HepG2 (cell line): ENCODE measurements around the gene BBOX1. TPM values are rescaled to one million over a fixed set of nuclear protein-coding genes. Genes with fewer than 3 reads are reported as not detected.

Experiments used
- ATF1 ChIP-seq: IDR thresholded peaks from 2 replicates; pipeline ENCODE4 v1.6.1; 2016; ENCODE audit warnings: mild to moderate bottlenecking, control low read depth
- HDAC2 ChIP-seq: sonication (generic); formaldehyde crosslinking; IDR thresholded peaks from 2 replicates; pipeline ENCODE4 v1.4.0; 2020; ENCODE audit warnings: missing genetic modification reagents
- HMGA1 ChIP-seq: sonication (generic); formaldehyde crosslinking; conservative IDR thresholded peaks from 2 replicates; pipeline ENCODE4 v1.4.0; 2020; ENCODE audit warnings: missing genetic modification reagents
- KDM4B ChIP-seq: sonication (generic); formaldehyde crosslinking; IDR thresholded peaks from 2 replicates; pipeline ENCODE4 v1.4.0; 2020; ENCODE audit warnings: missing genetic modification reagents
- KLF6 ChIP-seq: IDR thresholded peaks from 2 replicates; pipeline ENCODE4 v1.8.0; 2016; ENCODE audit warnings: missing biosample characterization, missing genetic modification reagents
- TBX2 ChIP-seq: sonication (generic); formaldehyde crosslinking; IDR thresholded peaks from 2 replicates; pipeline ENCODE4 v1.5.0; 2020; ENCODE audit warnings: missing genetic modification reagents, mild to moderate bottlenecking, borderline replicate concordance
- TCF7 ChIP-seq: sonication (generic); IDR thresholded peaks from 2 replicates; pipeline ENCODE4 v1.6.1; 2016; ENCODE audit warnings: antibody characterized with exemption, low read depth
- ZBTB21 ChIP-seq: sonication (generic); formaldehyde crosslinking; IDR thresholded peaks from 2 replicates; pipeline ENCODE4 v1.4.0; 2020; ENCODE audit warnings: missing genetic modification reagents
- ZNF292 ChIP-seq: sonication (generic); formaldehyde crosslinking; IDR thresholded peaks from 2 replicates; pipeline ENCODE4 v1.8.1; 2022; ENCODE audit warnings: mild to moderate bottlenecking, low read depth, missing genetic modification reagents, borderline replicate concordance
- ZNF652 ChIP-seq: IDR thresholded peaks from 2 replicates; pipeline ENCODE4 v1.6.1; 2016; ENCODE audit warnings: low read depth, borderline replicate concordance
- polyA plus RNA-seq, 8 experiments: library from polyadenylated mRNA; depleted of rRNA in 3 of 8; stranded (reverse) in 7 of 8; unstranded in 1 of 8; fragments of >200 nt; fragmentation: Illumina TruSeq in 4 of 8; extraction: Trizol in 4 of 8; gene quantifications; 2 replicates each; pipeline versions ENCODE4 v1.2.1 to v1.2.3, GENCODE V29; 2011 to 2016; ENCODE audit warnings: low read depth in 4 of 8, missing spikeins in 1 of 8, mixed read lengths in 1 of 8; ENCODE audit not compliant: insufficient read depth in 1 of 8
- total RNA-seq, 5 experiments: library from RNA; depleted of rRNA; stranded (reverse); fragments of >200 nt; fragmentation: Illumina TruSeq; extraction: Trizol; gene quantifications; 2 replicates each; pipeline ENCODE4 v1.2.3, GENCODE V29; 2016; ENCODE audit warnings: low read depth in 1 of 5
- TF ChIP-seq, protein P1 (sequence below): sonication (generic); formaldehyde crosslinking; IDR thresholded peaks from 2 replicates; pipeline ENCODE4 v1.8.0; 2022; ENCODE audit warnings: mild to moderate bottlenecking, missing genetic modification reagents; ENCODE audit not compliant: insufficient replicate concordance
- TF ChIP-seq, protein P2 (sequence below): sonication (generic); formaldehyde crosslinking; IDR thresholded peaks from 2 replicates; pipeline ENCODE4 v1.5.0; 2020; ENCODE audit warnings: mild to moderate bottlenecking, missing genetic modification reagents, borderline replicate concordance
- TF ChIP-seq, protein P3 (sequence below): sonication (generic); formaldehyde crosslinking; IDR thresholded peaks from 2 replicates; pipeline ENCODE4 v1.8.1; 2022; ENCODE audit warnings: mild to moderate bottlenecking, missing genetic modification reagents
- TF ChIP-seq, protein P4 (sequence below): IDR thresholded peaks from 2 replicates; pipeline ENCODE4 v1.6.1; 2016
- TF ChIP-seq, protein P5 (sequence below): IDR thresholded peaks from 2 replicates; pipeline ENCODE4 v1.6.1; 2016; ENCODE audit warnings: mild to moderate bottlenecking

BBOX1 gene
- total and polyA plus RNA-seq, 2 of the 13 experiments (the other 11 are each of a cell fraction or from before 2014, with no cell fraction given): not detected

DNA sequence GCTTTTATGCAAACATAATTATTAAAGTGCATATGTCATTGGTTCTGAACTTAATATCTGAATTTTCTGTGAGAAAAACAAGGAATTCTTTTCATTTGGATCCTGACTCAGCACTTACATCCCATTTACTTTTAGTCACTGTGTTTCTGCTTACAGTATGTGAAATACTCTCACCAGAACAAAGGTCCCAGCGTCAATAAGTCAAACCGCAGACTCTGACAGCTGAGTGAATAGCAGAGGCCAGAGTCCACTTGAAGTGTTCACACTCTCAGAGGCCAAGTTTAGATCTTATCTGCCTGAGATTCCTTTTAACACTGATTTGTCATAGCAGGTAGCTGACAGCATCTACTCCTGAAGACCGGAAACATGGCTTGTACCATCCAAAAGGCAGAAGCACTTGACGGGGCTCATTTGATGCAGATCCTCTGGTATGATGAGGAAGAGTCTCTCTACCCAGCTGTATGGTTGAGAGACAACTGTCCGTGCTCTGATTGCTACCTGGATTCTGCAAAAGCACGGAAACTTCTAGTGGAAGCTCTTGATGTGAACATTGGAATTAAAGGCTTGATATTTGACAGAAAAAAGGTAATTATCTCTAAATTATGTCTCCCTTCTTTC, 14.6 kb downstream of the BBOX1 start (continued):
- TF ChIP-seq, protein P1, sequence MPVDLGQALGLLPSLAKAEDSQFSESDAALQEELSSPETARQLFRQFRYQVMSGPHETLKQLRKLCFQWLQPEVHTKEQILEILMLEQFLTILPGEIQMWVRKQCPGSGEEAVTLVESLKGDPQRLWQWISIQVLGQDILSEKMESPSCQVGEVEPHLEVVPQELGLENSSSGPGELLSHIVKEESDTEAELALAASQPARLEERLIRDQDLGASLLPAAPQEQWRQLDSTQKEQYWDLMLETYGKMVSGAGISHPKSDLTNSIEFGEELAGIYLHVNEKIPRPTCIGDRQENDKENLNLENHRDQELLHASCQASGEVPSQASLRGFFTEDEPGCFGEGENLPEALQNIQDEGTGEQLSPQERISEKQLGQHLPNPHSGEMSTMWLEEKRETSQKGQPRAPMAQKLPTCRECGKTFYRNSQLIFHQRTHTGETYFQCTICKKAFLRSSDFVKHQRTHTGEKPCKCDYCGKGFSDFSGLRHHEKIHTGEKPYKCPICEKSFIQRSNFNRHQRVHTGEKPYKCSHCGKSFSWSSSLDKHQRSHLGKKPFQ (CRISPR knock-in tag): peak; percentile 98
- TF ChIP-seq KLF6 (CRISPR knock-in tag): no peak
- TF ChIP-seq ZNF292: peak; percentile 75; the same call in 1 of the 2 replicates
- TF ChIP-seq, protein P2, sequence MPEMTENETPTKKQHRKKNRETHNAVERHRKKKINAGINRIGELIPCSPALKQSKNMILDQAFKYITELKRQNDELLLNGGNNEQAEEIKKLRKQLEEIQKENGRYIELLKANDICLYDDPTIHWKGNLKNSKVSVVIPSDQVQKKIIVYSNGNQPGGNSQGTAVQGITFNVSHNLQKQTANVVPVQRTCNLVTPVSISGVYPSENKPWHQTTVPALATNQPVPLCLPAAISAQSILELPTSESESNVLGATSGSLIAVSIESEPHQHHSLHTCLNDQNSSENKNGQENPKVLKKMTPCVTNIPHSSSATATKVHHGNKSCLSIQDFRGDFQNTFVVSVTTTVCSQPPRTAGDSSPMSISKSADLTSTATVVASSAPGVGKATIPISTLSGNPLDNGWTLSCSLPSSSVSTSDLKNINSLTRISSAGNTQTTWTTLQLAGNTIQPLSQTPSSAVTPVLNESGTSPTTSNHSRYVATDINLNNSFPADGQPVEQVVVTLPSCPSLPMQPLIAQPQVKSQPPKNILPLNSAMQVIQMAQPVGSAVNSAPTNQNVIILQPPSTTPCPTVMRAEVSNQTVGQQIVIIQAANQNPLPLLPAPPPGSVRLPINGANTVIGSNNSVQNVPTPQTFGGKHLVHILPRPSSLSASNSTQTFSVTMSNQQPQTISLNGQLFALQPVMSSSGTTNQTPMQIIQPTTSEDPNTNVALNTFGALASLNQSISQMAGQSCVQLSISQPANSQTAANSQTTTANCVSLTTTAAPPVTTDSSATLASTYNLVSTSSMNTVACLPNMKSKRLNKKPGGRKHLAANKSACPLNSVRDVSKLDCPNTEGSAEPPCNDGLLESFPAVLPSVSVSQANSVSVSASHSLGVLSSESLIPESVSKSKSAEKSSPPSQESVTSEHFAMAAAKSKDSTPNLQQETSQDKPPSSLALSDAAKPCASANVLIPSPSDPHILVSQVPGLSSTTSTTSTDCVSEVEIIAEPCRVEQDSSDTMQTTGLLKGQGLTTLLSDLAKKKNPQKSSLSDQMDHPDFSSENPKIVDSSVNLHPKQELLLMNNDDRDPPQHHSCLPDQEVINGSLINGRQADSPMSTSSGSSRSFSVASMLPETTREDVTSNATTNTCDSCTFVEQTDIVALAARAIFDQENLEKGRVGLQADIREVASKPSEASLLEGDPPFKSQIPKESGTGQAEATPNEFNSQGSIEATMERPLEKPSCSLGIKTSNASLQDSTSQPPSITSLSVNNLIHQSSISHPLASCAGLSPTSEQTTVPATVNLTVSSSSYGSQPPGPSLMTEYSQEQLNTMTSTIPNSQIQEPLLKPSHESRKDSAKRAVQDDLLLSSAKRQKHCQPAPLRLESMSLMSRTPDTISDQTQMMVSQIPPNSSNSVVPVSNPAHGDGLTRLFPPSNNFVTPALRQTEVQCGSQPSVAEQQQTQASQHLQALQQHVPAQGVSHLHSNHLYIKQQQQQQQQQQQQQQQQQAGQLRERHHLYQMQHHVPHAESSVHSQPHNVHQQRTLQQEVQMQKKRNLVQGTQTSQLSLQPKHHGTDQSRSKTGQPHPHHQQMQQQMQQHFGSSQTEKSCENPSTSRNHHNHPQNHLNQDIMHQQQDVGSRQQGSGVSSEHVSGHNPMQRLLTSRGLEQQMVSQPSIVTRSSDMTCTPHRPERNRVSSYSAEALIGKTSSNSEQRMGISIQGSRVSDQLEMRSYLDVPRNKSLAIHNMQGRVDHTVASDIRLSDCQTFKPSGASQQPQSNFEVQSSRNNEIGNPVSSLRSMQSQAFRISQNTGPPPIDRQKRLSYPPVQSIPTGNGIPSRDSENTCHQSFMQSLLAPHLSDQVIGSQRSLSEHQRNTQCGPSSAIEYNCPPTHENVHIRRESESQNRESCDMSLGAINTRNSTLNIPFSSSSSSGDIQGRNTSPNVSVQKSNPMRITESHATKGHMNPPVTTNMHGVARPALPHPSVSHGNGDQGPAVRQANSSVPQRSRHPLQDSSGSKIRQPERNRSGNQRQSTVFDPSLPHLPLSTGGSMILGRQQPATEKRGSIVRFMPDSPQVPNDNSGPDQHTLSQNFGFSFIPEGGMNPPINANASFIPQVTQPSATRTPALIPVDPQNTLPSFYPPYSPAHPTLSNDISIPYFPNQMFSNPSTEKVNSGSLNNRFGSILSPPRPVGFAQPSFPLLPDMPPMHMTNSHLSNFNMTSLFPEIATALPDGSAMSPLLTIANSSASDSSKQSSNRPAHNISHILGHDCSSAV (CRISPR knock-in tag): no peak
- peak; percentile 56 for TF ChIP-seq ATF1 (CRISPR knock-in tag)
- peak; percentile 92 for TF ChIP-seq HDAC2 (CRISPR knock-in tag)
- TF ChIP-seq HMGA1 (CRISPR knock-in tag): no peak
- TF ChIP-seq ZBTB21: peak; percentile 56; the same call in 1 of the 2 replicates
- TF ChIP-seq, protein P3, sequence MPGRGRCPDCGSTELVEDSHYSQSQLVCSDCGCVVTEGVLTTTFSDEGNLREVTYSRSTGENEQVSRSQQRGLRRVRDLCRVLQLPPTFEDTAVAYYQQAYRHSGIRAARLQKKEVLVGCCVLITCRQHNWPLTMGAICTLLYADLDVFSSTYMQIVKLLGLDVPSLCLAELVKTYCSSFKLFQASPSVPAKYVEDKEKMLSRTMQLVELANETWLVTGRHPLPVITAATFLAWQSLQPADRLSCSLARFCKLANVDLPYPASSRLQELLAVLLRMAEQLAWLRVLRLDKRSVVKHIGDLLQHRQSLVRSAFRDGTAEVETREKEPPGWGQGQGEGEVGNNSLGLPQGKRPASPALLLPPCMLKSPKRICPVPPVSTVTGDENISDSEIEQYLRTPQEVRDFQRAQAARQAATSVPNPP (CRISPR knock-in tag): 0 out of 2 replicates have a peak, but pooled peaks have one; percentile 23
- no peak for TF ChIP-seq ZNF652 (CRISPR knock-in tag)
- peak; percentile 87 for TF ChIP-seq TCF7
- TF ChIP-seq KDM4B (CRISPR knock-in tag): 0 out of 2 replicates have a peak, but pooled peaks have one; percentile 53
- peak; percentile 99 for TF ChIP-seq TBX2
- TF ChIP-seq, protein P4, sequence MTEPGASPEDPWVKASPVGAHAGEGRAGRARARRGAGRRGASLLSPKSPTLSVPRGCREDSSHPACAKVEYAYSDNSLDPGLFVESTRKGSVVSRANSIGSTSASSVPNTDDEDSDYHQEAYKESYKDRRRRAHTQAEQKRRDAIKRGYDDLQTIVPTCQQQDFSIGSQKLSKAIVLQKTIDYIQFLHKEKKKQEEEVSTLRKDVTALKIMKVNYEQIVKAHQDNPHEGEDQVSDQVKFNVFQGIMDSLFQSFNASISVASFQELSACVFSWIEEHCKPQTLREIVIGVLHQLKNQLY (CRISPR knock-in tag): peak; percentile 51; the same call in 1 of the 2 replicates
- TF ChIP-seq, protein P5, sequence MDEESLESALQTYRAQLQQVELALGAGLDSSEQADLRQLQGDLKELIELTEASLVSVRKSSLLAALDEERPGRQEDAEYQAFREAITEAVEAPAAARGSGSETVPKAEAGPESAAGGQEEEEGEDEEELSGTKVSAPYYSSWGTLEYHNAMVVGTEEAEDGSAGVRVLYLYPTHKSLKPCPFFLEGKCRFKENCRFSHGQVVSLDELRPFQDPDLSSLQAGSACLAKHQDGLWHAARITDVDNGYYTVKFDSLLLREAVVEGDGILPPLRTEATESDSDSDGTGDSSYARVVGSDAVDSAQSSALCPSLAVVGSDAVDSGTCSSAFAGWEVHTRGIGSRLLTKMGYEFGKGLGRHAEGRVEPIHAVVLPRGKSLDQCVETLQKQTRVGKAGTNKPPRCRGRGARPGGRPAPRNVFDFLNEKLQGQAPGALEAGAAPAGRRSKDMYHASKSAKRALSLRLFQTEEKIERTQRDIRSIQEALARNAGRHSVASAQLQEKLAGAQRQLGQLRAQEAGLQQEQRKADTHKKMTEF (CRISPR knock-in tag): peak; percentile 87
